Measurements from ENCODE around the gene MAGED2.
"Not testable (repeated sequence)": the region's sequence is repeated elsewhere in the genome, so short reads cannot be mapped to it uniquely, and the experiment has no call there.

MAGED2 gene

DNA sequence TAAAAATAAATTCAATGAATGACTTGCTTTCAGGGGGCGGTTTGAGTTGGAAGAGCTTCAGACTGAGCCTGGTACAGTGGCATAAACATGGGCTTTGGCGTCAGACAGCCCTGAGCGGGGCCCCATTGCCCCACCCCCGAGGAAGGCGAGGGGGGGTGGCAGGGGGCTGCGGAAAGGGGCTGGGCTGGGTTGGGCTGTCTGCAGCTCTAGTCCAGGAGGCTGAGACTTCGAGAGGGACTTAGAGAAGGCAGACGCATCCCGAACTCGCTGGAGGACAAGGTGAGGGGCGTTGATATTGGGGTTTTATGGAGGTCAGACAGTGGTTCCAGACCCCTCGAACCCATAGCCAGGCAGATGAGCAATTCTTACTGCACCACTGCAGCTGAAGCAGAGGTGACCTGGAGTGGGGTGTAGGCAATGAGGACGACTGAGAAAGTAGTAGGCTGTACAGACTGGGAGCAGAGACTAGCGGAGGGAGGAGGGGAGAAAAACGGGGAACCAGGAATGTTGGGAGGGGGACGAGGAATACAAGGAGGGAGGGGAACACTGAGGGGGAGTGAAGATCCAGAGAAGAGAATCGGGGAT, at the start of gene MAGED2:
MAGED2 (plus strand) TSS at position 222 of the 585 bp plus-strand sequence. CDS start 1,587 bp downstream, outside the sequence.
- H3K4me3 ChIP-seq (ENCODE audit: low read length), result peak within 1 kb of the TSS; percentile 77
- TF ChIP-seq, protein P1, sequence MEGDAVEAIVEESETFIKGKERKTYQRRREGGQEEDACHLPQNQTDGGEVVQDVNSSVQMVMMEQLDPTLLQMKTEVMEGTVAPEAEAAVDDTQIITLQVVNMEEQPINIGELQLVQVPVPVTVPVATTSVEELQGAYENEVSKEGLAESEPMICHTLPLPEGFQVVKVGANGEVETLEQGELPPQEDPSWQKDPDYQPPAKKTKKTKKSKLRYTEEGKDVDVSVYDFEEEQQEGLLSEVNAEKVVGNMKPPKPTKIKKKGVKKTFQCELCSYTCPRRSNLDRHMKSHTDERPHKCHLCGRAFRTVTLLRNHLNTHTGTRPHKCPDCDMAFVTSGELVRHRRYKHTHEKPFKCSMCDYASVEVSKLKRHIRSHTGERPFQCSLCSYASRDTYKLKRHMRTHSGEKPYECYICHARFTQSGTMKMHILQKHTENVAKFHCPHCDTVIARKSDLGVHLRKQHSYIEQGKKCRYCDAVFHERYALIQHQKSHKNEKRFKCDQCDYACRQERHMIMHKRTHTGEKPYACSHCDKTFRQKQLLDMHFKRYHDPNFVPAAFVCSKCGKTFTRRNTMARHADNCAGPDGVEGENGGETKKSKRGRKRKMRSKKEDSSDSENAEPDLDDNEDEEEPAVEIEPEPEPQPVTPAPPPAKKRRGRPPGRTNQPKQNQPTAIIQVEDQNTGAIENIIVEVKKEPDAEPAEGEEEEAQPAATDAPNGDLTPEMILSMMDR (conservative IDR thresholded peaks at IDR 0.05; ENCODE audit: low read depth, low read length), result no peak
- no peak for DNase-seq (ENCODE audit: low read depth)

DNA sequence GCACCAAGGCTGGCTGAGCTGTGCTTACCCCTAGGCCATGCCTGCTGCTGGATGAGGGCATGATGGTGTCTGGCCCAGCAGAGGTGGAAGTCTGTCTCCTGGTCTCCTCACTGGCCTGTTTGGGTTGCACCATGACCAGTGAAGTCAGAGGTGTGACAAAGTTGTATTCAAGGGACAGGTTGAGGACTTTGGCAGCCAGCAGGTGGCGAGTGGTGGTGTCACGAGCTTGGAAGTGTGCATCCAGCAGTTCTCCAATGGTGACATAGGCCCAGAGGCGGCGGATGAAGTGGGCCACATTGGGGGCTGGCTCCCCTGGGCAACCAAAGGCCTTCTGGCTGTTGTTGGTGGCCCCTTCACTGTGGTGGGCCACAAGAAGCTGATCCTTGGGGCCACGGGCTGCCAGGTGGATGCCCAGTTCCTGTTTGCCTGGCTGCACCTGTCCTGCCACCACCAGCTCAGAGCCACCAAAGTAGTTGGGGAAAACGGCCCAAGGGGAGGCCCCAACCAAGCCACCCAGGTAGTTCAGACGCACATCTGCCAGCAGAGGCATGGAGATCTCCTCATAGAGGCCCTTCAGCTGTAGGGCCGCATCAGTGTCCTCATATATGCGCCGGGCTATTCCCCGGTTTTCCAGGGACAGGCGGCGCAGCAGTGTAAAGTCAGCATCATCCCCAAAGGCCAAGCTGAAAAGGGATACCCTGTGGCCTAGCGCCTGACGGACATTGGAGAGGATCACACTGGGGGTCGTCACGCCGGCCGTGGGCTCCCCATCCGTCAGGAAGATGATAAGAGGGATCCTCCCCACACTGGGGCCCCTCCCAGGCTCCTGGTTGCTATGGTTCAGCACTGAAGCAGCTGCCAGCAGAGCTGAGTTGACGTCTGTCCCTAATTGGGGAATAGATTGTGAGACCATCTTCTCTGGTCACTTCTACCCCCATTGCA, 49.2 kb upstream of the MAGED2 start:
- H3K4me3 ChIP-seq (ENCODE audit: low read length), result no peak overlapping the region
- DNase-seq (ENCODE audit: low read depth), result no peak
- TF ChIP-seq, protein P1 (conservative IDR thresholded peaks at IDR 0.05; ENCODE audit: low read depth, low read length), result no peak

DNA sequence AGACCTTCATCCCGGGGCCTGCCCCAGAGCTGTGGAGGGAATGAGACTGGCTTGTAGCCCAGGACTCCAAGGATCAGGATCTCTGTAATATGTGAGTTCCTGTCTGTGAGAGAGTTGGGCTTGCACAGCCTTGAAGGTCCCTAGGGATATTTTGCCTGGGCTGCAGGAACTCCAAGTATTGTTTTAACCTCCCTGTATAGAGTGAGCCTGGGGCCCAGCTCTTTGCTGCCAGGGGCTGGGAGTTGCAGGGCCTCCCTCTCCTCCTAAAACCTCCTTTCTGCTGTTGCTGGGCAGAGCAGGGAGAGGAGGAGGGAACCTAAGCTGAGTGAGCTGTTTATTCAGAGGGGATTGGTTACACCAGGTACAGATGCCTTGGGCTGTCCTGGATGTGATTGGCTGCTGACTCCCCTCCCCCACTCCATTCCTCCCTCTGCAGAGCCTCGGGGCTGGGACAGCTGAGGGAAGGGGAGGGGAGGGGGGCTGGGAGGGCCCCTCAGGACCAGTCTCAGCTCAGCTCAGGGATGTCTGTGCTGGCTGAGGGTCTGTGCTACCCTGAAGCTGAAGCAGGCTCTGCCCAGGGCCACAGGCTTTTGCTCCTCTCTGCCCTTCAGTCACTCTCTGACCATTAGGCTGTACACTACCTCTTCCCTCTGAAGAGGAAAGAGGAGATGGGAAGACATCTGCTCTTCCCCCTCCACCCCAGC, 33.0 kb upstream of the MAGED2 start:
- not testable (repeated sequence) for DNase-seq (ENCODE audit: low read depth); H3K4me3 ChIP-seq (ENCODE audit: low read length)

DNA sequence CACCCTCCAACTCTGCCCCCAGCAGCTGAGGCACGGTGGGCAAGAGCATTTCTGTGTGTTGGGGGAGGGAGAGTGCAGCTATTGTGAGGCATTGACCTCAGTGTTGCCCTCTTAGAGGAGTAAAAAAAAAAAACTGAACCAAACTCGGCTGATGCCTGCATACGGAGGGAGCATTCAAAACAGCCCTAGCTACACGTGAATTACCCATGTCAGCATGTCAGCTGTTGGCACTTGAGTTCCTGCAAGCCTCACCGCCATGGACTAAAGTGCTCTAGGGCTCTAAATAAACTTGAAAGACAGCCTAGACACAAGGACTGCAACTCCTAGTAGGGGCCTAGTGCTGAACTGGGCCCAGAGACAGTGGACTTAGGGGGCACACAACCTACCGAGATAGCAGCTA, 31.5 kb upstream of the MAGED2 start:
- DNase-seq (ENCODE audit: low read depth), result no peak
- TF ChIP-seq, protein P1 (conservative IDR thresholded peaks at IDR 0.05; ENCODE audit: low read depth, low read length), result no peak
- no peak overlapping the region for H3K4me3 ChIP-seq (ENCODE audit: low read length)

DNA sequence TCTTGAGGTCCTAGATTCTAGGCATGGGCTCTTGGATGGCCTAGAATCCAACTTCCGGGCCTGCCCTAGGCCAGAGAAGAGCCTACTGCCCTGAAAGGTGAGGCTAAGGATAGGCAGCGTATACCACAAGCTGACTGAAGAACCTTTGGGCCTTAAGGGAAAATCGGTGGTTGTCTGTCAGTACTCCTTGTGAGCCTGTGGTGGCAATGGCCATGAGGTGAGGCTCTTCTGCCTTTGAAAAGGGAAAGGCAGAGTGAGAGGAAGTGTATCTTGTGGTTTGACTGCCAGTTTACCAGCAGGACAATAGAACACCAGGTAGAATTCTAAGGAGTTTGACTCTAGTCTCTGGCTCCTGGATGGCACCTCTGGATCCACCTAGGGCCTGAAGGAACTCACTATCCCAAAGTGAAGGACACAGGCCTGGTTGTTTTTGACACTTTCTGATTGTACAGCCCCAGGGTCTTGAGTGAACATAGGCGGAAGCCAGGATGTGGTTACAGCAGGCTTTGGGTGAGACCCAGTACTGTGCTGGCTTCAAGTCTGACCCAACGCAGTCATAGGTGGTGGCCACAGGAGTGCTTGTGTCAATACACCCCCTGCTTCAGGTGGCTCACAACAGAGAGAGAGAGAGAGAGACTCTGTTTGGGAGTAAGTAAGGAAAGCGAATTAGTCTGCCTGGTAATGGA, 30.4 kb upstream of the MAGED2 start:
- no peak for DNase-seq (ENCODE audit: low read depth)
- TF ChIP-seq, protein P1 (conservative IDR thresholded peaks at IDR 0.05; ENCODE audit: low read depth, low read length), result no peak
- H3K4me3 ChIP-seq (ENCODE audit: low read length), result no peak overlapping the region

DNA sequence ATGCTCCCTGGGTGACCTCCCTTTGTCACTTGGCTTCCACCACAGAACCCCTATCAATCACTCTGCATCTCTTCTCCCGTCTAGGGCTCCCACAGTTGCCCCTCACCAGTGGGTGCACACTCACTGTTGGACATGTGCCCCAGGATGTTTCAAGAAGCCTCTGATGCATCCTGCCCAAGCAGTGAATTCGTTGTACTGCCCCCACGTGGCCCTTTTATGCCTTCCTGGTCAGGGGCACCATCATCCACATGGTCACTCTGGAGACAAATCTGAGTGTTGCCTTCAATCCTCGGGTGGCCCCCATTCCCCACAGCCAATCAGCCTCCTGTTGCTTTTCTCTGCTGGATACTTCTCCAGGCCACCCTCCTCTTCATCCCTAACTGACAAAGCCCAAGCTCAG, 21.6 kb upstream of the MAGED2 start:
- no peak for DNase-seq (ENCODE audit: low read depth)
- no peak overlapping the region for H3K4me3 ChIP-seq (ENCODE audit: low read length)
- TF ChIP-seq, protein P1 (conservative IDR thresholded peaks at IDR 0.05; ENCODE audit: low read depth, low read length), result peak; percentile 29

DNA sequence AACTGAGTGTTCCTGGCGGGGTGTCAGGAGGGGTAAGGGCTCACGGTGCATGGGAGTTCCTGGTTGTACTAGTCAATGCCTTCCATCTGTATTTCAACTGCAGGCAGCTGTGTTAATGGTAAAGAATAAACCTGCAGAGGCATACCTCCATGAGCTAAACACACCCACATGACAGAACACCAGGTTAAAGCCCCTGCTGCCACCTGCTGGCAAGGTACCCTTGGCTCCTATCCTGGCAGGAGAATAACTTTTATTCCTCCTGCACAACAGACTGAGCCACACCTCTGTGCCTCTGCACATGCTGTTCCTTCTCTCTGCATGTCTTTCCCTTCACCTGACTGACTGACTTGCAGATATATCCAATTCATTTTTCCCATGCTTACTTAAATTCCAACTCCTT, 20.6 kb upstream of the MAGED2 start:
- TF ChIP-seq, protein P1 (conservative IDR thresholded peaks at IDR 0.05; ENCODE audit: low read depth, low read length), result peak; percentile 26
- no peak for DNase-seq (ENCODE audit: low read depth)
- H3K4me3 ChIP-seq (ENCODE audit: low read length), result no peak overlapping the region

Measured in retinal pigment epithelial cell (primary cell).